Tibial nerve (tissue), 4 donors: Measurements from ENCODE around the gene CHRNG.

Experiments
- EP300 ChIP-seq, 2 donors: sonication (generic); formaldehyde crosslinking; IDR thresholded peaks; one replicate each; pipeline ENCODE4 v1.6.1; 2017; ENCODE audit warnings: antibody characterized with exemption in 2 of 2, mild to moderate bottlenecking in 1 of 2
- TF ChIP-seq, protein P1 (sequence below), 5 experiments: fragments of 200-600 bp in 3 of 5; fragments of 450-650 bp in 2 of 5; sonication (generic) in 3 of 5; IDR thresholded peaks; one replicate each; pipeline ENCODE4 v1.5.1; 2016 to 2019; ENCODE audit warnings: antibody characterized with exemption in 5 of 5, mild to moderate bottlenecking in 3 of 5, moderate library complexity in 2 of 5

DNA sequence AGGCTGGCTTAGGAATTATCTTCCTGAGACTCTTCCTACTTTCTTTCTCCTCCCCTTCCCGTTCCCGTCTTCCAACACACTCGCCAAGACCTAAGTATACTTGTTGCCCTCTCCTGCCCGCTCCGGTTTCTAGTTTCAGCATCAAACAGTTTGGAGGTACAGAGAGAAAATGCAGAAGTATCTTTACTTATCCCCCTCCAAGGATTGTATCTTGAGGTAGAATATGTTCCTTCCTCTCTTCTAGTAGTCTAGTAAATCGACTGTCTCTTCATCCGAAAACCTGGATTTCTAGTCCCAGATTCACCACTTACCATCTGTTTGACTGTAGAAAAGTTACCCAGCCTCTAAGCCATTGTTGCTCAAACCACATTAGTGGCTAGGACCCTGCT lies 11.8 kb downstream of the CHRNG start:
- TF ChIP-seq, protein P1, sequence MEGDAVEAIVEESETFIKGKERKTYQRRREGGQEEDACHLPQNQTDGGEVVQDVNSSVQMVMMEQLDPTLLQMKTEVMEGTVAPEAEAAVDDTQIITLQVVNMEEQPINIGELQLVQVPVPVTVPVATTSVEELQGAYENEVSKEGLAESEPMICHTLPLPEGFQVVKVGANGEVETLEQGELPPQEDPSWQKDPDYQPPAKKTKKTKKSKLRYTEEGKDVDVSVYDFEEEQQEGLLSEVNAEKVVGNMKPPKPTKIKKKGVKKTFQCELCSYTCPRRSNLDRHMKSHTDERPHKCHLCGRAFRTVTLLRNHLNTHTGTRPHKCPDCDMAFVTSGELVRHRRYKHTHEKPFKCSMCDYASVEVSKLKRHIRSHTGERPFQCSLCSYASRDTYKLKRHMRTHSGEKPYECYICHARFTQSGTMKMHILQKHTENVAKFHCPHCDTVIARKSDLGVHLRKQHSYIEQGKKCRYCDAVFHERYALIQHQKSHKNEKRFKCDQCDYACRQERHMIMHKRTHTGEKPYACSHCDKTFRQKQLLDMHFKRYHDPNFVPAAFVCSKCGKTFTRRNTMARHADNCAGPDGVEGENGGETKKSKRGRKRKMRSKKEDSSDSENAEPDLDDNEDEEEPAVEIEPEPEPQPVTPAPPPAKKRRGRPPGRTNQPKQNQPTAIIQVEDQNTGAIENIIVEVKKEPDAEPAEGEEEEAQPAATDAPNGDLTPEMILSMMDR (IDR thresholded peaks at IDR 0.05): no peak
- TF ChIP-seq EP300 (IDR thresholded peaks at IDR 0.05): no peak
